Measurements from ENCODE around the gene EHD1. TPM values are rescaled to one million over a fixed set of nuclear protein-coding genes. Genes with fewer than 3 reads are reported as not detected.

EHD1 gene
- total RNA-seq, 2 donors from 2014 or later, result 184 to 212 TPM

GRCh38 chr11:64916040-64916774, 37.8 kb upstream of the EHD1 start:
- Mint-ChIP-seq H3K27me3 (no peaks in the 10 kb centered on the region), H3K36me3 (ENCODE audit: low read depth) (peaks cover 7% of the 10 kb centered on the region), H3K4me3 (peak overlapping the region; percentile 93), H3K4me1 (peaks cover 21% of the 10 kb centered on the region), H3K27ac (peak overlapping the region; percentile 92)
- DNase-seq (peak in 1 of 3 donors; percentile 25), ATAC-seq (peak; percentile 14)
- no peaks in the 10 kb centered on the region for H3K9me3 ChIP-seq (ENCODE audit: control insufficient read depth, low read length, poor library complexity, severe bottlenecking)

DNA sequence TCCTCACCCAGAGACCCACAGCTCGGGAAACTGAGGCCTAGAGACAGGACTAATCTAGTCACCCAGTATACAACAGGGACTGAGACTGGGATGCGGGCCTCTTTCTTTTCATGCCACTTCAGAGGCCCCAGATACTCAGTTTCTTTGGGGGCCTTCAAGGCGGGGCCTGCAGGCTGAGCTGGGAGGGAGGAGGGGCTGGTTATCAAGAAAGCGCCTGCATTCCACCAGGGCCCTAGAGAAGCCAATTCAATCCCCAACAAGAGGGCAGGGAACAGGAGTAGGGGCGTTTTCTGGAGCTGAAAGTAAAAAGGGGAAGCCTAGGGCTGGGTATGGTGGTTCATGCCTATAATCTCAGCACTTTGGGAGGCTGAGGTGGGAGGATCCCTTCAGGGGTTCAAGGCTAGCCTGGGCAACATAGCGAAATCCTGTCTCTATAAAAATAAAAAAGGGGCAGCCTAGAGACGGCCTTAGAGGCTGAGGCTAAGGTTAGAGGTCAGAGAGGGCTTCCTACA, 37.0 kb upstream of the EHD1 start:
- H3K9me3 ChIP-seq (ENCODE audit: control insufficient read depth, low read length, poor library complexity, severe bottlenecking), result no peaks in the 10 kb centered on the region
- no peaks in the 10 kb centered on the region for H3K27me3 Mint-ChIP-seq
- peak overlapping the region; percentile 92 for H3K27ac Mint-ChIP-seq
- peak overlapping the region; percentile 93 for H3K4me3 Mint-ChIP-seq
- DNase-seq (no peak), ATAC-seq (no peak)
- peaks cover 7% of the 10 kb centered on the region for H3K36me3 Mint-ChIP-seq (ENCODE audit: low read depth)
- peaks cover 21% of the 10 kb centered on the region for H3K4me1 Mint-ChIP-seq

DNA sequence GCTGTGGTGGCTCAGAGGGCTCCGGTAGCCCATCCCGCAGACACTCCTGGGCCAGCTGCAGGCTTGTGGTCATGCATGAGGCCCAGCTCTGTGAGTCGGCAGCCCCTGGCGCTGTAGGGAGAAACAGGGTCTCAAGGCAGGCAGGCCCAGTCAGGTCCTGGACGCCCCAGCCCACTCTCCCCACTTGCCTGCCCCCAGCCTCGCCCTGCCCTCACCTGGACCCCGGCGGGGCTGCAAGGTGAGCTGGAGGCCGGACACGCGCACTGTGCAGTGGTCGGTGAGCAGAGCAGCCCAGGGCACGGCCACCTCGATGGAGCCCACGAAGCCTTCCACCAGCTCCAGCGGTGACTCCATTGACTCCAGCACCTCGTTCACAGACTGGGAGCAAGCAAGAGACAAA, 35.7 kb upstream of the EHD1 start:
- ATAC-seq, result no peak
- Mint-ChIP-seq H3K4me3 (no peak overlapping the region), H3K4me1 (peaks cover 21% of the 10 kb centered on the region), H3K27ac (peak overlapping the region; percentile 34), H3K27me3 (no peaks in the 10 kb centered on the region), H3K36me3 (ENCODE audit: low read depth) (peaks cover 9% of the 10 kb centered on the region)
- no peaks in the 10 kb centered on the region for H3K9me3 ChIP-seq (ENCODE audit: control insufficient read depth, low read length, poor library complexity, severe bottlenecking)
- DNase-seq, result no peak

GRCh38 chr11:64913171-64913727, 34.8 kb upstream of the EHD1 start:
- H3K27ac Mint-ChIP-seq, result peak overlapping the region; percentile 34
- DNase-seq, result no peak
- peaks cover 9% of the 10 kb centered on the region for H3K36me3 Mint-ChIP-seq (ENCODE audit: low read depth)
- no peaks in the 10 kb centered on the region for H3K9me3 ChIP-seq (ENCODE audit: control insufficient read depth, low read length, poor library complexity, severe bottlenecking)
- no peak for ATAC-seq
- H3K4me3 Mint-ChIP-seq, result peak overlapping the region; percentile 25
- peaks cover 21% of the 10 kb centered on the region for H3K4me1 Mint-ChIP-seq
- H3K27me3 Mint-ChIP-seq, result no peaks in the 10 kb centered on the region

DNA sequence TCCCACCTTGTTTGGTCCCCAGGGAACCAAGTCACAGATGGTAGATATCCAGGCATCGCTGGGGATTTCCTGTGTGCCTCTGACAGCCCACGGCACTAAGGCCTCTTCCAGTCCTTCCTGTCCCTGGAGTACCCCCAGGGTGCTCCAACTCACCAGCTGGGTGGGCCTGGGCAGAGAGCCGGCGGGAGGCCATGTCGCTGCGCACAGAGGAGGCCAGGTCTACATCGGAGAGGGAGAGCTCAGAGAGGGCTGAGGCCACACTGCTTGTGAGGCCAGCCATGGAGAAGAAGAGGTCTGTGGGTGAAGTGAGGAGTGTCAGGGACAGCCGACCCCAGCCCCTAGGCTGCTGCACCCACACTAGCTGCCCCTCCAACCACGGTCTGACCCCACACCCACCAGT, 33.3 kb upstream of the EHD1 start:
- peaks cover 9% of the 10 kb centered on the region for H3K36me3 Mint-ChIP-seq (ENCODE audit: low read depth)
- no peaks in the 10 kb centered on the region for H3K27me3 Mint-ChIP-seq
- no peaks in the 10 kb centered on the region for H3K9me3 ChIP-seq (ENCODE audit: control insufficient read depth, low read length, poor library complexity, severe bottlenecking)
- ATAC-seq, result no peak
- H3K4me1 Mint-ChIP-seq, result peaks cover 13% of the 10 kb centered on the region
- H3K4me3 Mint-ChIP-seq, result no peak overlapping the region
- H3K27ac Mint-ChIP-seq, result peak overlapping the region; percentile 39
- DNase-seq, result no peak

GRCh38 chr11:64911142-64911541, 32.7 kb upstream of the EHD1 start:
- DNase-seq, result no peak
- ATAC-seq, result no peak
- no peaks in the 10 kb centered on the region for H3K9me3 ChIP-seq (ENCODE audit: control insufficient read depth, low read length, poor library complexity, severe bottlenecking)
- Mint-ChIP-seq H3K36me3 (ENCODE audit: low read depth) (peaks cover 9% of the 10 kb centered on the region), H3K4me1 (peaks cover 8% of the 10 kb centered on the region), H3K4me3 (peak overlapping the region; percentile 50), H3K27ac (peak overlapping the region; percentile 39), H3K27me3 (no peaks in the 10 kb centered on the region)

GRCh38 chr11:64910451-64911093, 32.2 kb upstream of the EHD1 start:
- Mint-ChIP-seq H3K4me3 (peak overlapping the region; percentile 59), H3K4me1 (peaks cover 4% of the 10 kb centered on the region), H3K36me3 (ENCODE audit: low read depth) (peaks cover 9% of the 10 kb centered on the region), H3K27me3 (no peaks in the 10 kb centered on the region), H3K27ac (no peak overlapping the region)
- no peaks in the 10 kb centered on the region for H3K9me3 ChIP-seq (ENCODE audit: control insufficient read depth, low read length, poor library complexity, severe bottlenecking)
- DNase-seq (no peak), ATAC-seq (no peak)

- DNase-seq (no peak), ATAC-seq (no peak)
- H3K27me3 Mint-ChIP-seq, result no peaks in the 10 kb centered on the region
- H3K4me3 Mint-ChIP-seq, result peak overlapping the region; percentile 59
- H3K36me3 Mint-ChIP-seq (ENCODE audit: low read depth), result peaks cover 9% of the 10 kb centered on the region
- H3K9me3 ChIP-seq (ENCODE audit: control insufficient read depth, low read length, poor library complexity, severe bottlenecking), result no peaks in the 10 kb centered on the region
- no peak overlapping the region for H3K27ac Mint-ChIP-seq
- H3K4me1 Mint-ChIP-seq, result peaks cover 4% of the 10 kb centered on the region
These were observed 31.4 kb upstream of the EHD1 start for GRCh38 chr11:64909653-64910343.

GRCh38 chr11:64908766-64909165, 30.3 kb upstream of the EHD1 start:
- no peak overlapping the region for H3K4me3 Mint-ChIP-seq
- no peaks in the 10 kb centered on the region for H3K27me3 Mint-ChIP-seq
- DNase-seq (no peak), ATAC-seq (no peak)
- H3K9me3 ChIP-seq (ENCODE audit: control insufficient read depth, low read length, poor library complexity, severe bottlenecking), result no peaks in the 10 kb centered on the region
- peaks cover 9% of the 10 kb centered on the region for H3K36me3 Mint-ChIP-seq (ENCODE audit: low read depth)
- H3K4me1 Mint-ChIP-seq, result peaks cover 2% of the 10 kb centered on the region
- H3K27ac Mint-ChIP-seq, result no peak overlapping the region

- no peak for DNase-seq
- peaks cover 6% of the 10 kb centered on the region for H3K4me1 Mint-ChIP-seq
- H3K27me3 Mint-ChIP-seq, result no peaks in the 10 kb centered on the region
- no peak for ATAC-seq
- no peak overlapping the region for H3K4me3 Mint-ChIP-seq
- H3K9me3 ChIP-seq (ENCODE audit: control insufficient read depth, low read length, poor library complexity, severe bottlenecking), result no peaks in the 10 kb centered on the region
- H3K27ac Mint-ChIP-seq, result no peak overlapping the region
- peaks cover 4% of the 10 kb centered on the region for H3K36me3 Mint-ChIP-seq (ENCODE audit: low read depth)
These were observed 27.9 kb upstream of the EHD1 start for GRCh38 chr11:64906314-64906635.

DNA sequence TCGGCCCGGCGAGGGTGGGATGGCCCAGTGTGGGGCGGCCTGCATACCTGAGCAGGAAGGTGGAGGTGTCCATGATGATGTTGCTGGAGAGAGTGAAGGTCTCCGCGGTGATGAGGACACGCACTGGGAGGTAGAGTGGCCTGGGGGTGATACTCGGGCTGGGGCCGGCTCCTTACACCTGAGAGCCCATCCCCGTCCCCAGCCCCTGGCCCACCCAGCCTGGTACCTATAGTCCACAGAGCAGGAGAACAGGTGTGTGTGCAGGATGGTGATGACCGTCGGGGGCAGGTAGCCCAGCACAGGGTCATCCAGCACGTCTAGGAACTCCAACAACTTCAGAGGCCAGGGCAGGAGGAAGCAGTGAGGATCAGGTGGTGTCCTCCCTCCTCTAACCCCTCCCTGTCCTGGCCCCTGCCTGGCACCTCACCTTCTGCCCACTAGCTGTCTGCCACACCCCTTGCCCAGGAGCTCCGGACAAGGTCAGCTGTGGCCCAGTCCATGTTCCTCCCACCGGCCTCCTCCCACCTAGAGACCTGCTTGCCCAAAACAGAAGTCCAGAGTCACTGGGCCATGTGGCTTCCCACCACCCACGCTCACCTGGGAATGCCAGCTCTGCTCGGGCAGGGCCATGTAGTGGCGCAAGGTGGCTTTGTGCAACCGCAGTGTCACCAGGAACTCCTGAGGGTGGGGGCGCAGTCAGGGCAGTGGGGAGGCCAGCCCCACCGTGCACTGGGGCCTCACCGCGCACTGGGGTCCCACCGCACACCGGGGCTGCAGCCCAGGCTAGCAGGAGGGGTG, 27.3 kb upstream of the EHD1 start:
- Mint-ChIP-seq H3K4me1 (peaks cover 6% of the 10 kb centered on the region), H3K36me3 (ENCODE audit: low read depth) (peaks cover 4% of the 10 kb centered on the region), H3K27me3 (no peaks in the 10 kb centered on the region), H3K4me3 (no peak overlapping the region), H3K27ac (no peak overlapping the region)
- ATAC-seq (no peak), DNase-seq (no peak)
- no peaks in the 10 kb centered on the region for H3K9me3 ChIP-seq (ENCODE audit: control insufficient read depth, low read length, poor library complexity, severe bottlenecking)

DNA sequence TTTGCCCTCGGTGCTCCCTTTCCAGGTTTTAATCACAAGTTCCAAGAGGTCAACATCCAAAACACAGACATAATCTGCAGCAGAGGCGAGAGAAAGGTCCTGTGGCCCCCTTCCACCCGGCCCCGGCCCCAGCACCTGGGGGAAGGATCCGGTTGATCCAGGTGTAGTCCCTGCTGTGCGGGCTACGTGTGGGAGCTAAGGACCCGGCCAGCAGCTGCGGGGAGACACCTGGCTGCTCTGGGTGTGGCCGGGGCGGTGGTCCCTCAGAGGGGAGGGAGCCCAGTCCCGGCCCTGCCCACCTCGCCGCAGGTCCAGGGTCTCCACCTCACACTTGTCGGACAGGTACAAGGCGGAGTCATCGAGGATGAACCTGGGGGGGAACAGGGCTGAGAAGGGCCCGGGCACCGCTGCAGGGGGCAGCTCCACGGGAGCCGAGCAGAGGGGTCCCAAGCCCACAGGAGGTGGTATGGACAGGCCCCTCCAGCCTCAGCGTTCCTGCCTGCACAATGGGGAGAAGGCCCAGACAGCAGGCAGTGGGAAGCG, 24.9 kb upstream of the EHD1 start:
- Mint-ChIP-seq H3K4me3 (no peak overlapping the region), H3K27me3 (no peaks in the 10 kb centered on the region), H3K27ac (no peak overlapping the region), H3K4me1 (peaks cover 20% of the 10 kb centered on the region), H3K36me3 (ENCODE audit: low read depth) (peaks cover 6% of the 10 kb centered on the region)
- no peak for DNase-seq
- no peak for ATAC-seq
- H3K9me3 ChIP-seq (ENCODE audit: control insufficient read depth, low read length, poor library complexity, severe bottlenecking), result no peaks in the 10 kb centered on the region
